ENCODE data around the gene CCDC57.
"Not testable (repeated sequence)": the region's sequence is repeated elsewhere in the genome, so short reads cannot be mapped to it uniquely, and the experiment has no call there.

CCDC57 gene

DNA sequence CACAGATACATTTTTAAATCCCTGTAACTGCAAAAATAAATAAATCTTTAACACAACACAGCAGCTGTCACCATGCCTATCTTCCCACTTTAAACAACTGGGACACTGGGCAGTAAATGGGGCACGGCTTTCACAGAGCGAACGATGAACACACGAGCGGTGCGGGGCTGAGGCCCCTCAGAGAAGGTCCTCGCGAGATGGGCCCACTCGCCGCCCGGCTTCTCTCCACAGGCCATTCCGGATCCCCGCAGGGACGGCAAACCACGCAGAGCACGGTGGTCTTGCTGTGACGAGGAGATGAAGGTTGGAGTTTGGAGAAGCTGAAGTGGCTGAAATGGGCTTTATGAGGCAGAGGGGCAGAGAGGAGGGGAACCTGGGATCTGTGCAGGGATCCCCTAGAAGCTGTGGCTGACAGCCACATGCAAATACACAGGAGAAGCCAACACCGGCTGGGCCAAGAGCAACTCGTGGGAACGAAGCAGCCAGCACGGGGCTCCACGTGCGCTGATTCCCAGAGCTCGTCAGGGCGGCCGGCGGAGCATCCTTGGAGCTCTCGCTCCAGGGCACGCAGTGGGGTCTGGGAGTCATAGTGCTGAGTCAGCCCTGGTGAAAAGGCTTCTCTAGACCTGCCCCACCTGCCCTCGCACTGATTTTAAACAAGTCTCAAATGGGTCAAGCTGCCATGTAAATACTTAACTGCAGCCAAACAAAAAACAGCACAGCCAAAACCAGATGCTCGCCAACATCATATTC, 31.7 kb downstream of the CCDC57 start:
- CTCF ChIA-PET, result interaction anchor here (1.0 kb wide), 1 partner anchor 25 kb away, joined by 4 read pairs; no protein-coding TSS in a partner anchor
- H3K9me3 Mint-ChIP-seq, result no peaks in the 10 kb centered on the region
- H3K4me3 Mint-ChIP-seq, result no peak overlapping the region
- no peaks in the 10 kb centered on the region for H3K27me3 Mint-ChIP-seq
- no peaks in the 10 kb centered on the region for H3K36me3 Mint-ChIP-seq
- no peaks in the 10 kb centered on the region for H3K4me1 Mint-ChIP-seq
- H3K27ac Mint-ChIP-seq, result no peak overlapping the region
- DNase-seq, result no peak

DNA sequence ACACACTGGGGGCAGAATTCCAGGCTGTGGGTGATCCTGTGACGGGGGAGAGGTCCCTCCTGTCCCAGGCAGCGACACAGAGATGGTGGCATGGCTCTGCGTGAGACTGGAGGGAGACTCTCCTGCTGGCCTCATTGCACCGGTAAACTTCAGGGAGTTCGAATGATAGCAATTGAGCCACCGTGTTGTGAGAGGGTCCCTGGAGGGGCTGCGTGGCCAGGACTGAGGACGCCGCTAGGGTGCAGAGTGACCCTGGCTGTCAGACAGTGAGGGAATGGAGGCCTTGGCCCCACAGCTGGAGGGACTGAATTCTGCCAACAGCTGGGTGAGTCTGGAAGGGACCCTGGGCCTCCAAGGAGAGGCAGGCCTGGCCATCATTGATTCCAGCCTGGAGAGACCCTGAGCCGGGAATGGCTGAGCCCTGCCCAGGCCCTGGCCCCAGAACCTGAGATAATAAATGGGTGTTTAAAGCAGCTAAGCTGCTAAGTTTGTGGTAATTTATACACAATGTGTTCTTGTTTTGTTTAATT, 32.6 kb downstream of the CCDC57 start:
- Mint-ChIP-seq H3K4me1 (no peaks in the 10 kb centered on the region), H3K27ac (no peak overlapping the region), H3K9me3 (no peaks in the 10 kb centered on the region), H3K27me3 (no peaks in the 10 kb centered on the region), H3K36me3 (no peaks in the 10 kb centered on the region), H3K4me3 (no peak overlapping the region)
- no peak for DNase-seq
- CTCF ChIA-PET, result no interaction called here

DNA sequence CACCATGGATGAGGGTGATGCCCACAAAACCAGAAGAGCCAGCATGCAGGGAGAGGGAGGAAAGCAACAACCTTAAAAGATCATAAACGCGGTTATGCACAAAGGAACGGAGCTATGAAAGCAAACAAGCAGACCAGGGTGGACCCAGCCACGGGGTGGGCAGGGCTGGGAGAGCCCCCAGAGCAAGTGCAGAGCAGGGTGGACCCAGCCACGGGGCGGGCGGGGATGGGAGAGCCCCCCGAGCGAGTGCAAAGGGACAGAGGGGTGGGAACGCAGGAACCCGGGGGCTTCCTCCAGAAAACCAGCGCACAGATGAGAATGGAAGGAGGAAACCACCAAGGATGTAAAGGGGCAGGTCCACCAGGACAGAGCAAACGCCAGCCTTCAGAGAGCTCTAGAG, 33.2 kb downstream of the CCDC57 start:
- no peaks in the 10 kb centered on the region for H3K36me3 Mint-ChIP-seq
- DNase-seq, result no peak
- CTCF ChIA-PET, result interaction anchor here (1.6 kb wide), 1 partner anchor 12 kb away, joined by 3 read pairs; no protein-coding TSS in a partner anchor
- no peaks in the 10 kb centered on the region for H3K4me1 Mint-ChIP-seq
- no peaks in the 10 kb centered on the region for H3K9me3 Mint-ChIP-seq
- H3K4me3 Mint-ChIP-seq, result no peak overlapping the region
- no peak overlapping the region for H3K27ac Mint-ChIP-seq
- H3K27me3 Mint-ChIP-seq, result no peaks in the 10 kb centered on the region

DNA sequence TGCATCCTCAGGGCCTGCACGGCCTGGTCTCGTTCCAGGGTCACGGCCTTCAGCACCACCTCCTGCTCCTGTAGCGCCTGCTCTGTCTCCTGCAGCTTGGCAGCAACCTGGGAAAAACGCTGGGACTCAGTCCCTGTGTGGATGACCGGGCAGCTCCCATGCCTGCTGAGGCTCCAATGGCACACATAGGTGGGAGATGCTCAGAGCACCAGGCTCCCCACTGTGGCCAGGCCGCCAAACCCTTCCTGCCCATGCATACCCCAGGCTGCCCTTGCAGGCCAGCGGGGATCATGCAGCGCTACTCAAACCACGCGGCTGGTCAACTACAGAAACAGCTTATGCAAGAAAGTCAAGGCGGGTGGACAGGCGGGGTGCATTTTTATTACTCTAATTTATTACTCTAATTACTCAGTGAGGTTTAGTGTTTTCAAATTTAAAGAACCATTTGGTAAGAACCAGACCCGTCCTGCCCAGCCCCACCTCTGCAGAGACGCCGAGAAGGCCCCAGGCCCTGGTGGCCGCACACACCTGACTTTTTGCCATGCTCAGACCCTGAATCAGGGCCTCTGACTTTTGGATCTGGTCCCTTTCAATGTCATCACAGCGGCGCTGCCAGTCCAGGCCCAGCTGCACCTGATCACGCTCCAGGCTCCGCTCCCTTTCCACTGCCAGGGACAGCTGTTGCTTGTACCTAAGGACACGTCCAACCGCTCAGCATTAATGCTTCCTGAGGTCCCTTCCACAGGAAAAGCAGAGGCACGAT, 34.0 kb downstream of the CCDC57 start:
- Mint-ChIP-seq H3K9me3 (no peaks in the 10 kb centered on the region), H3K4me3 (no peak overlapping the region), H3K27ac (no peak overlapping the region), H3K4me1 (no peaks in the 10 kb centered on the region), H3K36me3 (no peaks in the 10 kb centered on the region), H3K27me3 (no peaks in the 10 kb centered on the region)
- no peak for DNase-seq
- CTCF ChIA-PET, result interaction anchor here (0.6 to 1.6 kb wide), 2 partner anchors 13 to 190 kb away, joined by 3 to 4 read pairs; no protein-coding TSS in a partner anchor

DNA sequence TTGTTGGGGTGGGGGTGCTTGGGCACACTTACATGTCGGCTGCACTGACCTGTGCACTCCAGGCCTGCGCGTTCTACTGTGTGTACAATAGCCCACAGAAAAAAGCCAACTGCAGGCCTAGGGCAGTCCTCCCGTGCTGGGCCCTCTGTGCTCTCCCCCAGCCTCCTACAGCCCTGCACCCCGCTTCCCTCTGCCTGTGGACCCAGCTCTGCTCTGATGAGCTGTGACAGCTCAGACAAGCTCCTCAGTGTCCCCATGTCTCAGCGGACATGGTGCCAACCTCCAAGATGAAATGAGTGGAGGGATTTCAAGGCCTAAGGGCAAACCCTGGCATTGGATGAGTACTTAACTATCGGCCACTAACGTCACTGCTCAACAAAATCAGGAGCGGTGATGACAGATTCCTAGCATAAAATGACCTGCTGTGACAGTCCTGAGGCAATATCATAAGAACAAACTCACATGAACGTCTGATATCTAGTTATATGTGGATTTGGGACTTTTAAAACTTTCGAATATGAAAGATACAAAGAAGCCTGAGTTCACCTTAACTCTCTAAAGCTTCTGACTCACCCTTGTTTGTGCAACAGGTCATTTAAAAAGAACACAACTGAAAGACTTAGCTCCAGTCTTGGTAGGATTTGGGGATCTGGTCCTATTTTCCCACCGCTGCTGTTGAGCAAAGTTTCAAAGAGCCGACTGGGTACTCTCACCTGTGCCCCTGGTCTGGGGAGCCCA, 34.7 kb downstream of the CCDC57 start:
- Mint-ChIP-seq H3K9me3 (no peaks in the 10 kb centered on the region), H3K4me3 (no peak overlapping the region), H3K27ac (no peak overlapping the region), H3K27me3 (no peaks in the 10 kb centered on the region), H3K4me1 (no peaks in the 10 kb centered on the region), H3K36me3 (no peaks in the 10 kb centered on the region)
- CTCF ChIA-PET, result interaction anchor here (1.6 kb wide), 1 partner anchor 14 kb away, joined by 3 read pairs; no protein-coding TSS in a partner anchor
- no peak for DNase-seq

DNA sequence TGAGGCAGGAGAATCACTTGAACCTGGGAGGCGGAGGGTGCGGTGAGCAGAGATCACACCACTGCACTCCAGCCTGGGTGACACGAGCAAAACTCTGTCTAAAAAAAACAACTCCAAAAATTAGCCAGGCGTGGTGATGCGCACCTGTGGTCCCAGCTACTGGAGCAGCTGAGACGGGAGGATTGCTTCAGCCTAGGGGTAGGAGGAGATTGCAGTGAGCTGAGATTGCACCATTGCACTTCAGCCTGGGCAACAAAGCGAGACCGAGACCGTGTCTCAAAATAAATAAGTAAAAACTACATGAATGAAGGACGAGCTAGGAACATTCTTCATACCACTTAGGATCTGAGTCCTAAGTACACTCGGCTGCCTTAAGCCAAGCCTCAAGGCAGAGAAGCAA, 35.4 kb downstream of the CCDC57 start:
- H3K36me3 Mint-ChIP-seq, result peaks cover 2% of the 10 kb centered on the region
- no peaks in the 10 kb centered on the region for H3K9me3 Mint-ChIP-seq
- no peaks in the 10 kb centered on the region for H3K27me3 Mint-ChIP-seq
- H3K4me1 Mint-ChIP-seq, result no peaks in the 10 kb centered on the region
- no peak overlapping the region for H3K4me3 Mint-ChIP-seq
- CTCF ChIA-PET, result no interaction called here
- H3K27ac Mint-ChIP-seq, result no peak overlapping the region
- DNase-seq, result no peak

DNA sequence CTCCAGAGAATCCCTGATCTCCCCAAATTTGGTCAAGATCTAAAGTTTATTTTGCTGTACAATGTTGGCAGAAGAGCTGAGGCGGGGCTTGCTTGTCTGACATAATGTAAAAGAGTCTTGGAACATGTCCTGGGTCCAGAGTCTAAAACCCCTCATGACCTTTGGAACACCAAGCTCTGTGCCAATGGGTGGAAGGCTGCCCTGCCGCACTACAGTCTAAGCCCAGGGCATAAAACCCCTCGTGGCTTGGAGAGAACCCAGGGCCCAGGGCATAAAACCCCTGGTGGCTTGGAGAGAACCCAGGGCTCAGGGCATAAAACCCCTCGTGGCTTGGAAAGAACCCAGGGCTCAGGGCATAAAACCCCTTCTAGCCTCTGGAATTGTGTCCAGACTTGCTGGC, 36.7 kb downstream of the CCDC57 start:
- H3K27ac Mint-ChIP-seq, result no peak overlapping the region
- no peaks in the 10 kb centered on the region for H3K9me3 Mint-ChIP-seq

DNA sequence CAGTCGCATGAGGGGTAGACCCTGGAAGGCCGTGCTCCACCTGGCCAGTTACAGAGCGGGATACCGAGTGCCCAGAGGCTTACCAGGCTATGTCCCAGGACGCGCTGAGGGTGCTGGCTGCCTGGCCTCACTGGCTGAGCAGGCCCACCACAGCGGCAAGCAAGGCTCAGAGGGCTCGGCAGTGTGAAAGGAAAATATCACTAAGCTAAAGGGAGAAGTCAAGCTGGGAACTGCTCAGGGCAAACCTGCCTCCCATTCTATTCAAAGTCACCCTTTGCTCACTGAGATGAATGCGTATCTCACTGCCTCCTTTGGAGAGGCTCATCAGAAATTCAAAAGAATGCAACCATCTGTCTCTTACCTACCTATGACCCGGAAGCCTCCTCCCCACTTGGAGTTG, 37.4 kb downstream of the CCDC57 start:
- DNase-seq, result no peak
- CTCF ChIA-PET, result no interaction called here
- H3K27me3 Mint-ChIP-seq, result no peaks in the 10 kb centered on the region
- H3K9me3 Mint-ChIP-seq, result no peaks in the 10 kb centered on the region
- peaks cover 2% of the 10 kb centered on the region for H3K36me3 Mint-ChIP-seq
- H3K4me3 Mint-ChIP-seq, result no peak overlapping the region
- no peaks in the 10 kb centered on the region for H3K4me1 Mint-ChIP-seq
- H3K27ac Mint-ChIP-seq, result no peak overlapping the region

More for the DNA sequence above, 36.7 kb downstream of the CCDC57 start:
- Mint-ChIP-seq H3K36me3 (peaks cover 2% of the 10 kb centered on the region), H3K4me1 (no peaks in the 10 kb centered on the region), H3K4me3 (no peak overlapping the region), H3K27me3 (no peaks in the 10 kb centered on the region)
- CTCF ChIA-PET, result no interaction called here
- no peak for DNase-seq

DNA sequence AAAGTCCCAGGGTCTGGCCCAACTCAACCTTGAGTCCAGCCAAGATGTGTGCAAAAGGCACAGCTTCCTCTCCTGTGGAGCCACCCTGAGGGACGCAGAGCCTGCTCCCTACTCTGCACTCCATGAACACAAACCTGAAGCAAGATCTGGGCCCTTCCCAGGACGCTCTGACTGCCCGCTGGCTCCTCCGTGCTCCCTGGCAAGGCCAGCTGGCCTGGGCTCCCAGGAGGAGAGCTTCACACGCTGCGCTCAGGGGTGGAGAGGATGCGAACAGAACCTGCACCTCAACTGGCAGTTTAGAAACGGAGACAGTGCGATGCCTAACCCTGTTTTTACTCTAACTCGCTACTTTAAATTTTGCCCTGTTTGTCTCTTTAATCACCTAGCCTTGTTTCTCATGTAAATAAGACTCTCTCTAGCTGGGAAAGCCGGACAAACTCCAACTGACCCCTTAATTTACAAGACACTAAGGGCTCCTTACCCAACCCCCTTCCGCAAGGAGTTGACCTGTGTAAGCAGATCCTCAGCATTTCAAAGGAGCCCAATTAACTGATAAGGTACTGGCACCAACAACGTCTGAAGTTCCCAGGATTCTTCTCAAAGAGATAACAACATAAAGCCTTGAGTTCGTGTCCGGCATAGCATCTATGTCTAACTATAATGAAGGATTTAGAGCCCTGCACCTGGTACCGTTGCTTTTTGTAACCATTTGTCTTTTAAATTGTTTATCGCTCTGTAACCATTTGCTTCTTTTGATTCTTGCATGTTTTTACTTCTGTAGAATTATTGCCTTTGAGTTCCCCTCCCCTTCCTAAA, 38.4 kb downstream of the CCDC57 start:
- H3K27ac Mint-ChIP-seq, H3K27me3 Mint-ChIP-seq, H3K9me3 Mint-ChIP-seq, H3K36me3 Mint-ChIP-seq, H3K4me3 Mint-ChIP-seq, CTCF ChIA-PET, H3K4me1 Mint-ChIP-seq, DNase-seq: not testable (repeated sequence)

DNA sequence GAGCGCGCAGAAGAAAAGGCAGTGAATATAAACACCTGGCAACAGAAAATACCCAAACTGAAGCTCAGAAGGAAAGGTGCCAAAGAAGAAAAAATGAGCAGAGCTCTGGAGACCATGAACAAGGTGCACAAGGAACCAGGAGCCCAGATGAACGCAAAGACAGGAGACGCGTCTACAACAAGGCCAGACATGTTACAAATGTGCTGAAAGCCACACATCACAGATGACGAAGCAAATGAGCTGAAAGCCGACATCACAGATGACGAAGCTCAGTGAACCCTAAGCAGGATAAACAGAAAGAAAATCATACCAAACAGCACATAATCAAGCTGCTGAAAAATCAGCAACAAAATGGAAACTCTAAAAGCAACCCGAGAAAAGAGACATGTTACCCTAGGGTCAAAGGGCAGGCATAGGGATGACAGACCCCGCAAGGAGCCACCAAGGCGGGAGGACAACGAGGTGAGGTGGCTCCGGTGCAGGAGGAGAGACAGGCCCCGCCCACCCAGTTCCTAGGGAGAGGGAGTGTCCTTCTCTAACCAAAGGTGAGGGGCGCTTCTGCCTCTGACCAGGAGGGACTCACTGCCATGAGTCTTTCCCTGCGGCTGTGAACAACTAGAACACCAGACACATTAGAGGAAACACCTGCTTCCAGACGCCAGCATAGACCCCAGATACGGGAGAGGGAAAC, 39.1 kb downstream of the CCDC57 start:
- peaks cover 9% of the 10 kb centered on the region for H3K36me3 Mint-ChIP-seq
- peaks cover 13% of the 10 kb centered on the region for H3K4me1 Mint-ChIP-seq
- no peak for DNase-seq
- H3K27me3 Mint-ChIP-seq, result no peaks in the 10 kb centered on the region
- CTCF ChIA-PET, result no interaction called here
- no peaks in the 10 kb centered on the region for H3K9me3 Mint-ChIP-seq
- H3K27ac Mint-ChIP-seq, result no peak overlapping the region
- no peak overlapping the region for H3K4me3 Mint-ChIP-seq

DNA sequence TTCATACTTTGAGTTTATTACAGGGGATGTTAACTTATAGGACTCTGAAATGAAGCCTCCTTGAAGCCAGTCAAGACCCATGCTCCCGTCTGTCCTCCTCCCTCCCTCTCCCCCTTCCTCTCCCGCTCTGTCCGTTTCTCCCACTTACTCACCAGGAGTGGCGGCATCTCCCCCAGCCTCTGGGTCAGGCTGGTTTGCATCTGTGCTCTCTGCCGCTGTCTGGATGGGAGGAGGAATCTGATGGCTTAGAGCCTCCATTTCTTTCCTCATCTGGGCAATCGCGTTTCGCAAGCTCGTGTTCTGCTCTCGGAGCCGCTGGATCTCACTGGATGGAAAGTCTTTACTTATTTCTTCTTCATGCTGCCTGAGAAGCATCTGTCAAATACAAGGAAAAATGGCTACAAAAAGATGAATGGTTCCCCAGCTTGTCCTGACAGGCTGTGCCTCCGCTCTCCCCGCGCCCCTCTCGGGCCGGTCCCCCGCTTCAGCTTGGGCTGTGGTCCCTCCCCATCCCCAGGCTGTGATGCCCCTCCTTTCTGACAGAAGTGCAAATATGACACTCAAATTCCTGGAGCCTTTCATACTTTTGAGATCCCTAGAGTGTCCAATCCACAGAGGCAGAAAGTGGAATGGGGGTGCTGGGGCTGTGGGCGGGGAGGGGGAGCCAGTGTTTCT, 40.0 kb downstream of the CCDC57 start:
- CTCF ChIA-PET, result no interaction called here
- Mint-ChIP-seq H3K27ac (no peak overlapping the region), H3K36me3 (peaks cover 12% of the 10 kb centered on the region), H3K4me1 (peaks cover 14% of the 10 kb centered on the region), H3K4me3 (no peak overlapping the region), H3K9me3 (no peaks in the 10 kb centered on the region), H3K27me3 (no peaks in the 10 kb centered on the region)
- DNase-seq, result no peak

DNA sequence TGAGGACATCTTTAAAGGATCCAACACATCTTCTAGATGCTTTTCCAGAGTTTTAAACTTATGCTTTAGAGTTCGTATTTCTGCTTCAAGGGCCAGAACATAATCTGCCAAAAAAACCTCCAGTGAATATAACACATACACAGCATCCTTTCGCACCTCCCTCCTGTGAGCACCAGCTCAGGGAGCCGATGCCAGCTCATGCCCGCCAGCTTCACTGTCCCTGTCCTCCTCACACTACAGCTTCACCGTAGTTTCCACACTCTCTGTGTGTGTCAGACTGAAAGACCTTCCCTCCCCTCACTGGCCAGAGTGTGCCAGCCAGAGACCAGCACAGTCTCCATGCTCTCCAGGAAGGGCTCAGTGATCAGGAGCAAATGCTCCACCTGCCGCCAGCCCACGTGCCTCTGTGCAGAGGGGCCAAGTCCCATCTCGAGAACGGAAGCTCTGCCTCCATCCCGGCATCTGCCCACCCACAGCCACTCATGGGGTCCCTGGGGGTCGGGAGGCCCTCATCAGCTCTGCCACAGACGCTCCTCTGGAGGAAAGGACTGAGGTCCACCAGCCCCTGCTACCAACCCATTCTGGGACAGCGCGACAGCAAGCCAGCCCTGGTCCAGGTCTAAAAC, 40.8 kb downstream of the CCDC57 start:
- no peak overlapping the region for H3K27ac Mint-ChIP-seq
- H3K4me3 Mint-ChIP-seq, result no peak overlapping the region
- no peaks in the 10 kb centered on the region for H3K9me3 Mint-ChIP-seq
- no peaks in the 10 kb centered on the region for H3K27me3 Mint-ChIP-seq
- DNase-seq, result no peak
- peaks cover 14% of the 10 kb centered on the region for H3K36me3 Mint-ChIP-seq
- peaks cover 16% of the 10 kb centered on the region for H3K4me1 Mint-ChIP-seq
- CTCF ChIA-PET, result no interaction called here
